GM12872 (cell line): ENCODE results near the gene CEP192.
A peak's percentile ranks its signal among the peaks of the same experiment; 100 is the strongest.

Source experiments
- TF ChIP-seq, protein P1 (sequence below): IDR thresholded peaks from 3 replicates; pipeline ENCODE4 v1.5.1; 2011; ENCODE audit warnings: low read depth, mild to moderate bottlenecking, low read length, moderate library complexity; ENCODE audit not compliant: insufficient read depth

The CEP192 gene

DNA sequence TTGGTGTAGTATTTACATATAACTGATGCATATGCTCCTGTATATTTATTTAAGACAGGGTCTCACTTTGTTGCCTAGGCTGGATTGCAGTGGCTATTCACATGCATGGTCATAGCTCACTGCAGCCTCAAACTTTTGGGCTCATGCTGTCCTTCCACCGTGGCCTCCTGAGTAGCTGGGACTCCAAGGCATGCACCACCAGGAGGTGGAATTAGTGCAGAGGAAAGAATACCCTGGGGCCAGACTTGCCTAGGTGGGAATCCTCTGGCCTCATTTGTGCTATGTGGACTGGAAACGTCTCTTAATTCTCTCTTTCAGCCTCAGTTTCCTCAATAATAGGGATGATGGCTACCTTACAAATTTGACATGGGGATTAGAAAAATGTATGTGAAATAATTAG is 2.3 kb downstream of the CEP192 start:
- TF ChIP-seq, protein P1, sequence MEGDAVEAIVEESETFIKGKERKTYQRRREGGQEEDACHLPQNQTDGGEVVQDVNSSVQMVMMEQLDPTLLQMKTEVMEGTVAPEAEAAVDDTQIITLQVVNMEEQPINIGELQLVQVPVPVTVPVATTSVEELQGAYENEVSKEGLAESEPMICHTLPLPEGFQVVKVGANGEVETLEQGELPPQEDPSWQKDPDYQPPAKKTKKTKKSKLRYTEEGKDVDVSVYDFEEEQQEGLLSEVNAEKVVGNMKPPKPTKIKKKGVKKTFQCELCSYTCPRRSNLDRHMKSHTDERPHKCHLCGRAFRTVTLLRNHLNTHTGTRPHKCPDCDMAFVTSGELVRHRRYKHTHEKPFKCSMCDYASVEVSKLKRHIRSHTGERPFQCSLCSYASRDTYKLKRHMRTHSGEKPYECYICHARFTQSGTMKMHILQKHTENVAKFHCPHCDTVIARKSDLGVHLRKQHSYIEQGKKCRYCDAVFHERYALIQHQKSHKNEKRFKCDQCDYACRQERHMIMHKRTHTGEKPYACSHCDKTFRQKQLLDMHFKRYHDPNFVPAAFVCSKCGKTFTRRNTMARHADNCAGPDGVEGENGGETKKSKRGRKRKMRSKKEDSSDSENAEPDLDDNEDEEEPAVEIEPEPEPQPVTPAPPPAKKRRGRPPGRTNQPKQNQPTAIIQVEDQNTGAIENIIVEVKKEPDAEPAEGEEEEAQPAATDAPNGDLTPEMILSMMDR: no peak

DNA sequence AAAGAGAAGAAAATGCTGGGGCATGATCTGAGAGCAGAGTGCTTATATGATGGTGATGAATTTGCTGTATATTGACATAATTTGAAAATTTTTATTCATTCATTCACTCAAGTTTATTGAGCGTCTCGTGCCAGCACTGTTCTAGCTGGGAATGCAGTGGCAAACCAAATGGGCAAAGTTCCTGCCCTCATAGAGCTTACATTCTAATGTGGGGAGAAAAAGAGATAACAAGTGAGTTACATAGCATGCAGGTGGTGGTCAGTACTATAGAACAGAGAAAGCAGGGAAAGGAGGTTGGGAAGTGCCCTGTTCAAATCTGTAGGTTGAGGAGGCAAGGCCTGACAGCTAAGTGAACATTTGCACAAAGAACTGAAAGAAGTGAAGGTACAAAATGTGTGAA is 4.3 kb downstream of the CEP192 start:
- TF ChIP-seq, protein P1: no peak

DNA sequence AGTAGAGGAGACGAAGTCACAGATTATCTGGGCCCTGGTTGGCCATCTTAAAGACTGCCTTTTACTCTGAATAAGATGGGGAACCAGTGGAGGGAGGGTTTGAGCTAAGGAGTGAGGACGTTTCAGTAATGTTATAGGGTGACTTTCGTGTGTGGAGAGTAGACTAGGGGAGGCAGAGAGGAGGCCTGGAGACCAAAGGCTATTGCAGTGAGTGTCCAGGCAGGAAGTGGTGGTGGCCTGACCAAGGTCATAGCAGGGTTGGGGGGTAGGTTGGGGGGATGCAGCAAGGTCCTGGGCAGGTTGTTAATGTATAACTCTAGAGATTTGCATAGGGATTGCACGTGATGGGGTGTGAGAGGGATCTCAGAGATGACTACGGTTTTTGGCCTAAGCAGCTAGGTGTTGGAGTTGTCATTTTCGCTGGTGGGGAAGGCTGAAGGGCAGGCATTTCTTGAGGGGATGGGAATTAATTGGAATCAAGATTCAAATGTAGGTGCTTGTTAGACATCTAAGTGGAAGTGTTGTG is 4.9 kb downstream of the CEP192 start:
- TF ChIP-seq, protein P1: no peak

DNA sequence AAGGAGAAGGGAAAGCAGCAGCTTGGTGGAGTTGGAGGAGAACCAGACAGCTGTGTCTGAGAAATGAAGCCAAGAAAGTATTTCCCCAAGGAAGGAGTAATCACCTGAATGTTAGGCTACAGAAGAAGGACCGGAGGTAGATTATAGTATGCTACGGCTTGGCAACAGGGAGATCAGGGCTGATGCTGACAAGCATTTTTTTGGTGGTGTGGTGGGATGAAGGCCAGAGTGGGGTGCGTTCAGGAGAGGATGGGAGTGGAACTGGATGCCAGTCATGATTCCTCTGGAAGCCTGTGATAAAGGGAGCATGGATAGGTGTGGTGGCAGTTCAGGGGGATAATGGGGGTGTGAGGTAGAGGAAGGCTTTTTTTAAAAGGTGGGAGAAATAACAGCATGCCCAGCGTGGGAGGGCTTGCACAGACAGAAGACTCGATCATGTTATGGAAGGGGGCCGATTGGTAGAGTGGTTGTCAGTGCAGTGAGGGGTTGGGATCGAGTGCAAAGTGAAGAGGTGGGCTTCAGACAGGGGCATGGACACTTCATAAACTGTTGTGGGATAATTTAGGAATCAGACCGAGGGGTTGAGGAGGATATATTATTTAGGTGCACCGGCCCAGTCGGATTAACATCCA is 5.6 kb downstream of the CEP192 start:
- TF ChIP-seq, protein P1: no peak

DNA sequence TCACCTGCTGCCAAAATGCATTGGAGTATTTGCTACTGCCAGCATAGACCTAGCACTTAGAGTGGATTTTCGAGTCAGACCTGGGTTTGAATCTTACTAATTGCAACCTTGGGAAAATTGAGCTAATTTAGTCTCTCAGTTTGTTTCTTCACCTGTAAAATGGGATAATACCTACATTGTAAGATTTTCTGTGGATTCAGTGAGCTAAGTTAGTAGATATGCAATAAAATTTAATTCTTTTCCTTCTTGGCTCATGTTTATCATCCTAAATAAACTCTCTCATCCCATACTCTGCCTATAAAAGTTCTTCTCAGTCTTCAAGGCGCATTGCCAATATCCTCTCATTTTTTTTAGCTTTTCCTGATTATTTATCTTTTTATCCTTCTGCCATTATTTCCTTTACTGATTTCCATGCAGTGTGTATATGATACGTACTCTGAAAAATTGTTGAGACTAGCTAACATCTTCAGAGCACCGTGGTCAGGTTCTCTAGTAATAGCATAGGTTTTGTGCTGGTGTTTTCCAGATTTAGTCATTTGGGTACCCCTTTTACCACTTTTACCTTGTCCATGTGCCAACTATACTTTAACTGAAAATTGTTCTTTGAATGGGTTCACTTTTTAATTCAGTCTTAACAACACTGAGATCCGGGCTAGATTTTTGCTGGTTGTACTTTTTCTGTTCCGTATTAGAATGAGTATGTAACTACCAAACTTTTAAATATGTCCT is 7.3 kb downstream of the CEP192 start:
- TF ChIP-seq, protein P1: no peak

DNA sequence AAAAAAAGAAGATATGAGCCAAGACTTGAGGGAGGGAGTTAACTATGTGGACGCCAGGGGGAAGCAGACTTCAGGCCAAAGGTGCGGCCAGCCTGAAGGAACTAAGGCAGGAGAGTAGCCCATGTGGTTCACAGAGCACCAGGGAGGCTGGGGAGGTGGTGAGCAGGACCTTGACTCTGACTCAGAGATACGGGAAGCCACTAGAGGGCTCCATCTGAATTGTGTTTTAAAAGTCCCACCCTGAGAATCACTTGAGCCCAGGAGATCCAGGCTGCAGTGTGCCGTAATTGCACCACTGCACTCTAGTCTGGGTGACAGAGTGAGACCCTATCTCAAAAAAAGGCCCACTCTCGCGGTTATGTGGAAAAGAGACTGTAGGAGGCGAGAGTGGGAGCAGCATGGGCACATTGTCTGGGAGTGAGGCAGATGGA is 12.3 kb downstream of the CEP192 start:
- TF ChIP-seq, protein P1: peak; percentile 68

DNA sequence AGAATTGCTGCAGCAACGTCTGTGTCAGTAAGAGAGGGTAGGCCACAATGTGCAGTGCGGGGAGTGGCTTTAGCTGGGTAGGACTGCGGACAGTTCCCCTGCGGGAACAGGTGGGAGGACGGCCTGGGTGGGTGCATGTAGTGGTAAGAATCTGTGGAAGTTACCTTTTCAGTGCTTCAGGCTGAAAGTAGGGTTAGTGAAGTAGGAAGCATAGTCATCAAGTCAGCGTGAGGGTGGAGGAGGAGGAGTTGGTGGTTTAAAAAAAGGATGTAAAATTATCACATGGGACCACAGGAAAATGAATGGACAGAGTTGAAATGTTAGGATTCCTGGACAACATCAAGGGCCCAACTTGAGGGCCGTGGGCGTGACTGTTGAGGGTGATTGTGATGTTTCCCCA is 13.2 kb downstream of the CEP192 start:
- TF ChIP-seq, protein P1: no peak
